ENCODE measurements around the gene GNL2.
A peak's percentile ranks its signal among the peaks of the same experiment; 100 is the strongest.
"Not testable (repeated sequence)": the region's sequence is repeated elsewhere in the genome, so short reads cannot be mapped to it uniquely, and the experiment has no call there.

GNL2 gene

GRCh38 chr1:37606481-37607263, 10.9 kb upstream of the GNL2 start:
- no peak for DNase-seq

GRCh38 chr1:37605806-37606474, 10.2 kb upstream of the GNL2 start:
- no peak for DNase-seq

DNA sequence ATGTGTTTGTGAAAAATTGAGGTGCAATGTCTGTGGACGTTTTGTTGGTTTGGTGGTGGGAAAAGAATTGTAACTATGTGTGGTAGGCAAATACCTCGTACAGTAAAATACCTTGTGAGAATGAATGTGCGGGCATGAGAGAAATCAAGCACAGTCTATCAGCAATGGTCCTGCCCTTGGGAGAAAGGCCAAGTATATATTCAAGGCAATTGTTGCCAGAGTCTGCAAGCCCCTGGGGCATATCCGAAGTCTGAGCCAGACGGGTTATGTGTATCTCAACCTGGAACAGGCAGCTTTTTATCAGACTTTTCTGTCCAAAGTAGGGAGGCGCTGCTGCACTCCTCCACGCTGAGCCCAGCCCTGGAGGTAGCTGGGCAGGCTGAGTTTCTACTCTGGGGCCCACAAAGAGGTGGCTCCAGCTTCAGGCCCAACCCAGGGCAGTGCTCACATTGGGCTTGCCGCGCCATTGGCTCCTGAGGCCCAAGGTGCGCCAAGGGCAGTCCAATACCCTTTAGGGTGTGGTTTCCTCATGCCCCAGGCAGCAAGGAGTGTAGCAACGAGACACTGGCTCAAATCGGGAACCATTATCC, 9.4 kb upstream of the GNL2 start:
- DNase-seq, result no peak

GRCh38 chr1:37602750-37603694, 7.3 kb upstream of the GNL2 start:
- DNase-seq, result peak; percentile 30

DNA sequence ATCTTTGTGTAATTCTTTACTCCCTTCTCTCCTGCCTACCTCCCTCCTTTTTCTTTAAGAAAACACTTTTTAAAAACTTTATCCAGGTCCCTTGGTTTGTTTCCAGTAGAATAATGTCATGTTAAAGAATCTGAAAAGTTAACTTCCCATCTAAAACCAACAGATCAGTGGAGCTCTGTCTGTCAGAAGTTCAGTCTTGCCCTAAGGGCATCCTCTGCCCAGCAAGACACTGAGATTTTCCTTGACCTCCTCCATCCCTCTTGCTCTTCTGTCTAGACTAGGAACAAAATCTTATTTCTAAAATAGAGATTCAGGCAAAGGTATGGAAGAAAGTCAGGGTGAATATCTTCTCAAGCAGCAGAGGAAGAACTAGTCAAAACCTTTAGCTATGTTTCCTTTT, 5.7 kb upstream of the GNL2 start:
- DNase-seq, result no peak

GRCh38 chr1:37599940-37600339, 4.2 kb upstream of the GNL2 start:
- DNase-seq, result no peak

GRCh38 chr1:37596182-37596667, 488 bp upstream of the GNL2 start:
- DNase-seq, result no peak

DNA sequence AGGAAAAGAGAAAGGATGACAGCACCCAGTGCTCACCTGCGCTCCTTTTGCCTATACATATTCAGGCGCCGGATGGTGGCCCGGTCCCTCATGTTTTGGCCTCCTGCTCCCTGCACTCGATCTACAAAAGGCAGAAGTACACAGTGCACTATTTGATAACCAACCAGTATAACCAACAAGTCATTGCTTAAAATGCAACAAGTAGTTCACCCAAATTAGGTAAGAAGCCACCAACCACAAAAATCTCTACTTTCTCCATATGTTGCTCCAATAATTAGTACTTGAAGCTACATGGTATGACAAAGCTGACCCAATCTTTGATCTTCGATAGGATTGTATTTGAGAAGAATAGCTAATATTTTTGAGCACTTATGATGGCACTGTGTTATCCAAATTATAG, 2.0 kb downstream of the GNL2 start:
- DNase-seq, result no peak

DNA sequence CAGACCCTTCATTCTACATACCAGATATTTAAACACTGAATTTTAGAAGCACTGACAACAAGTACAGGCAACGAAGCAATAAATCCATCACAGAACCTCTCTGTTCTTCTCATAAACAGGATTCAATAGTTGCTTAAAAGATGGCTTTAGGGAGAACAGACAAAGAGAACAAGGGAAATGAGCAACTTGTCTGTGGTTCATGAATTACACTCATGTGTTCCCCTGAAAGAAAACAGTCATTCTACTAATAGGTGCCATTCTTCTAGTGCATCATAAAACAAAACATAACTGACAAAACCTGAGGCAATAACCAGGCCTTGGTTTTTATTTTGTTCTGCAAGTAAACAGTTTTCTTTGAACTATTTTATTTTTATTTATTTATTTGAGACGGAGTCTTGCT, 6.8 kb downstream of the GNL2 start:
- DNase-seq, result no peak

GRCh38 chr1:37584544-37584943, 11.2 kb downstream of the GNL2 start:
- DNase-seq, result not testable (repeated sequence)

- peak; percentile 70 for DNase-seq
Observed at GRCh38 chr1:37575692-37576091, 20.0 kb downstream of the GNL2 start.

DNA sequence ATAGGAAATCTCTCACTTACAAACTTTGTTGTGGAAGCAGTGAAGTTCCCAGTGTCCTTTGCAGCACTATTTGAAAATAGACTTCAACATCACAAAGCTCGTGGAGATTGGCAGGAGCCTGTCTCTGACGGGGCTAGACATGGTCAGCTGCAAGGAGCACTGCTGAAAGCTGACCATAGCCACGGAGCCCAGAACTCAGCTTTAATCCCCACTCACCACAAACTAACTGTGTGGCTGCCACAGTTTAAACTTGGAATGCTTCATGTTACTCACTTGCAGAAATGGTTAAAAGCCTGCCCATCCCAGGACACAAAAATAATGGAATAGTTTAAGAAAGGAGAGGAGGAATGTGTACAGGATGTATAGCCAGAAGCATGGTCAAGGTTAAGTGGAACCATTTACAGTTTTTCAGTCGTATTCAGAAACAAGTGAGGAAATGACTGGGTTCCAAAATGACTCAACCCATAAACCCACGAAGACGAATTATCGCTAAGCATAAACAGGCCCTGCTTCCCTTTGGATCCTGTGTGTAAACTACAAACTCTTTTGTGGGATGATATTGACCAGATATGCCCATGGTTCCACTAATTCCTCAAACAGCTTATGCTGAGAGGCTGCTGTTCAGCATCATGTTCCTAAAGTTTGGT, 20.8 kb downstream of the GNL2 start:
- DNase-seq, result peak; percentile 89

GRCh38 chr1:37570528-37571334, 25.0 kb downstream of the GNL2 start:
- DNase-seq, result no peak

DNA sequence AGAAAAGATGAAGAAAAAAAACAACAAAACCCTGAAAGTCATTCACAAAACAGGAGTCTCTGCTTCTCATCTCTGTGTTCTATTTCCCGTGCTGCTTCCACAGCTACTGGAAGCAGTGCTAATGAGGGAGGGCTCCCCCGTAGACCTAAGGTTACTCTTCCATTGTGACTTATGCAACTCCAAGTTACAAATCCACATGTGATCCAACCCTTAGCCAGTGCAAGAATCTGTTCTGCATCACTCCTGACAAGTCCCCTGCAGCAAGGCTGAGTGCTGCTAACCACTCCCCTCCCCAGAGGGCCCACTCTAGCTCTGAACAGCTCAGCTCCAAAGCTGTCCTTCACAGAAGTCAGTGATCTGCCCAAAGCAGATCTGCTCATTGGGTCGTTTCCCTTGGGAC, 28.7 kb downstream of the GNL2 start:
- DNase-seq, result no peak

DNA sequence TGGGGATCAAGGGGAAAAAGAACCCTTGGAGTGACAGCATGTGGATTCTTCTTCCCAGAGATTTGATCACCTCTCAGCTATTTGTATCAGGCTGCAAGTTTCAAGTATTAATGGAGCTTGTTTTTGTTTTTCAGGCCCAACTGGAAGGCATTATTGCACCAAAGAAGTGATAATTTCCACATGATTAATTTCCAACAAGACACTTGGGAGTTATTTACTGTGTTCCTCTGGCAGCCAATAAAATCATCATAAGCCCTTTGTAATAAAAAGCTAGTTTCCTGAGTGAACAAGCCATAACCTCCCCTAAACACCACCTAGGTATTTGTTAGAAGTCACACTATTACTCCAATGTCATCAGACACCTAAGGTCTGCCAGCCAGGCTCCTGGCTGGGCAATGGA, 30.8 kb downstream of the GNL2 start:
- no peak for DNase-seq

DNA sequence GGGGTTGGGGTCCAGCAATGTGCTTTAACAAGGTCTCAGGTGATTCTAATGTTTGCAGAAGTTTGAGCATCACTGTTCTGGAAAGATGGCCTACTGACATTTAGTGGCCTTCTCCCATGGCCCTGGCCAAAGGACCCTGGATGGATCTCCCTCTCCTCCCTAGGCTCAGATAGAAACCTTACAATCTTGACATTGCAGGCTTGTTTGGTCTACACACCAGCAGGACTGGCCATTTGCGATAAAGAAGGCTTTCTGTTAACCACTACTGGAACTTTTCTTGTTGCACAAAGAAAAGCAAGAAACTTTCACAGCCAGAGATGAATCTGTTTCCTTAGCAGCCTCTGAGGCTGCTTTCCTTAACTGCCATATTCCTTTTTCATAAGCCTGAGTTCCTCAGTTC, 32.8 kb downstream of the GNL2 start:
- no peak for DNase-seq

DNA sequence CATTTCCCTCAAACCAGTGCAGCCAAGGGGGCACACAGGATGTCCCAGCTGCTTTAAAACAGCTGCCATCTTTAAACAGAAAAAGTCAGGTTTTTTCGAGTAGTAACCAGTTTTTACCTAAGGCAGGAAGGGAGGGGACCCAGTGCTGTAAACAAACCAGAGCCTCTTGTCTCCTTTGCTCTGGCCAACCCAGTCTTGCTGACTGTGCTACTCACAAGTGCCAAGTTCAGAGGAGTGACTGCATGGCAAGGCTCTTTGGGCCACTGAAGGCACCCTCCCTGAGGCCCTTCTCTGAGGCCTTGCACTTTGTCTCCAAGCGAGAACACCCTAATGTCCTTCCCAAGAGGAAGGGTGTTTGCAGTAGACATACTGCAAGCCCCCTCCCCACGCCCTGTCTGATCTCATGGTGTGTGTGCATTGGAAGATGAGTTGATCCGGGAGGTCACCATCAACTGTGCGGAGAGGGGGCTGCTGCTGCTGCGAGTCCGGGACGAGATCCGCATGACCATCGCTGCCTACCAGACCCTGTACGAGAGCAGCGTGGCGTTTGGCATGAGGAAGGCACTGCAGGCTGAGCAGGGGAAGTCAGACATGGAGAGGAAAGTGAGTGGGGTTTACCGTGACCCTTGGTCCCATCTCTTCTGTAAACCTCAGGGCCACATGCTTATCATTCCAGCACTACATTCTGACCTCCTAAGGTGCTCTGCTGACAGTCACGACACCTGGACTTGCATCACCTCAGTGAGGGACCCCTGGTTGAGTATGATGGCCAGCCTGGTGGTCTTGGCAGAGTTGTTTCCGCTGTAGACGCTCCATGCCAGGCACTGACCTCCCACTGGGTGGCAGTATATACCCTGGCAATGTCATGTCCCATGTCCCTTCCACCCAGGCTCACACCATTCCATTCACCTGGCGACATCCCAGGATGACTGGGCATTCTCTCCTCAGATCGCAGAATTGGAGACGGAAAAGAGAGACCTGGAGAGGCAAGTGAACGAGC, 34.3 kb downstream of the GNL2 start:
- DNase-seq, result peak; percentile 19

- DNase-seq, result no peak
Observed at GRCh38 chr1:37560401-37561132, 35.2 kb downstream of the GNL2 start.

- not testable (repeated sequence) for DNase-seq
Observed at GRCh38 chr1:37559957-37560379, 35.8 kb downstream of the GNL2 start.

All from HCEC 1CT (cell line).